GM12874 (cell line): ENCODE data around the gene LAPTM4A.

Source experiments
- TF ChIP-seq, protein P1 (sequence below): IDR thresholded peaks from 2 replicates; pipeline ENCODE4 v1.5.1; 2011; ENCODE audit warnings: low read depth, mild to moderate bottlenecking, control low read depth, low read length, moderate library complexity; ENCODE audit not compliant: insufficient read depth

LAPTM4A gene

DNA sequence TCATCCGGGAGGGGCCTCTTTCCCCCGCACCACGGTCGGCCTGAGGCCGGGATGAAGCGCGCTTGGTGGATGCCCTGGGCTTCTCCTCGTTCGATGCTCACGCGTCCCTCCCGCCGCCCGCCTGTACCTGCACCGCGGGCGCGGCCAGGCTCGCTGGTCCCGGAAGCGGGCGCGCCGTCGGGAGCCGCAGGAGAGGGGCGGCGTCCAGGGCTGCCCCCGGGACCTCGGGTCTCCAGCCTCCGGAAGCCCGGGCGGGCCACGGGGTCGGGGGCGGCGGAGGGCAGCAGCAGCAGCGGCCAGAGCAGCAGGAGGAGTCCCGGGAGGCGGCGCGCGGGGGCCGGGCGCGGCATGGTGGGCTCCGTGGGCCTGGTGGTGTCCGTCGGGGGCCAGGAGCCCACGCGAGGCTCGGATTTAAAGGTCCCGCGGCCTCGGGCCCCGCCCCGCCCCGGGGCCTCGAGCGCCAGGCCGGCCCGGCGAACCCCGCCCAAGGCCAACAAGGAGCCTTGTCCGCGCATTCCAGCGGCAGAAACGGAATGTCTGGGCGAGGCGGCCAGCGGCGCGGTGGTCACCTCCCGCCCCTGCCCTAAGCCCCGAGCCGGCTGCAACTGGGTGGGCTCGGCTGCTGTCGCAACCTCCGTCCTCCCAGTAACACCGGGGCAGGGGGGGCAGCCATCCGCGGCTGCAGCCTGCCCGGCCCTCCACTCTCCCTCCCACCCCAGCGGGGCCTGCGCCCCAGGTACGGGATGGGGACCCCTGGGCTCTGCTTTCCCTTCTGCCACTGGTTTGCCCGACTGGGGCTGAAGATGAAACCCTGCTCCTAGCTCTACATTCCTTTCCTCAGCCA is 38.9 kb downstream of the LAPTM4A start, which contains the start of gene MATN3:
Gene MATN3, minus strand, starts transcription at position 387 of the 844 bp plus-strand sequence. Its CDS starts 37 bp downstream, at position 350.
- TF ChIP-seq, protein P1, sequence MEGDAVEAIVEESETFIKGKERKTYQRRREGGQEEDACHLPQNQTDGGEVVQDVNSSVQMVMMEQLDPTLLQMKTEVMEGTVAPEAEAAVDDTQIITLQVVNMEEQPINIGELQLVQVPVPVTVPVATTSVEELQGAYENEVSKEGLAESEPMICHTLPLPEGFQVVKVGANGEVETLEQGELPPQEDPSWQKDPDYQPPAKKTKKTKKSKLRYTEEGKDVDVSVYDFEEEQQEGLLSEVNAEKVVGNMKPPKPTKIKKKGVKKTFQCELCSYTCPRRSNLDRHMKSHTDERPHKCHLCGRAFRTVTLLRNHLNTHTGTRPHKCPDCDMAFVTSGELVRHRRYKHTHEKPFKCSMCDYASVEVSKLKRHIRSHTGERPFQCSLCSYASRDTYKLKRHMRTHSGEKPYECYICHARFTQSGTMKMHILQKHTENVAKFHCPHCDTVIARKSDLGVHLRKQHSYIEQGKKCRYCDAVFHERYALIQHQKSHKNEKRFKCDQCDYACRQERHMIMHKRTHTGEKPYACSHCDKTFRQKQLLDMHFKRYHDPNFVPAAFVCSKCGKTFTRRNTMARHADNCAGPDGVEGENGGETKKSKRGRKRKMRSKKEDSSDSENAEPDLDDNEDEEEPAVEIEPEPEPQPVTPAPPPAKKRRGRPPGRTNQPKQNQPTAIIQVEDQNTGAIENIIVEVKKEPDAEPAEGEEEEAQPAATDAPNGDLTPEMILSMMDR, result no peak

DNA sequence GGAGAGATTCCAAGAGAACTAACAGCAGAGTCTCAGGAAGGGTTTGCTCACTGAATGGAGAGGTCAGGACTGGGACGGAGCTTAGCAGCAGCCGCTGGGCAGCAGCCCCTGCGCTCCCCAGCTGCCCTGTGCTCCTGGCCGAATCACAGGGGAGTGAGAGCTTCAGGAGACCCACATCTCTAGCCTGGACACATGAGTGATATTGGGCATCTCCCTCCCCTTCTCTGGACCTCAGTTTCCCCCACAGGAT is 39.5 kb downstream of the LAPTM4A start:
- TF ChIP-seq, protein P1, result no peak

DNA sequence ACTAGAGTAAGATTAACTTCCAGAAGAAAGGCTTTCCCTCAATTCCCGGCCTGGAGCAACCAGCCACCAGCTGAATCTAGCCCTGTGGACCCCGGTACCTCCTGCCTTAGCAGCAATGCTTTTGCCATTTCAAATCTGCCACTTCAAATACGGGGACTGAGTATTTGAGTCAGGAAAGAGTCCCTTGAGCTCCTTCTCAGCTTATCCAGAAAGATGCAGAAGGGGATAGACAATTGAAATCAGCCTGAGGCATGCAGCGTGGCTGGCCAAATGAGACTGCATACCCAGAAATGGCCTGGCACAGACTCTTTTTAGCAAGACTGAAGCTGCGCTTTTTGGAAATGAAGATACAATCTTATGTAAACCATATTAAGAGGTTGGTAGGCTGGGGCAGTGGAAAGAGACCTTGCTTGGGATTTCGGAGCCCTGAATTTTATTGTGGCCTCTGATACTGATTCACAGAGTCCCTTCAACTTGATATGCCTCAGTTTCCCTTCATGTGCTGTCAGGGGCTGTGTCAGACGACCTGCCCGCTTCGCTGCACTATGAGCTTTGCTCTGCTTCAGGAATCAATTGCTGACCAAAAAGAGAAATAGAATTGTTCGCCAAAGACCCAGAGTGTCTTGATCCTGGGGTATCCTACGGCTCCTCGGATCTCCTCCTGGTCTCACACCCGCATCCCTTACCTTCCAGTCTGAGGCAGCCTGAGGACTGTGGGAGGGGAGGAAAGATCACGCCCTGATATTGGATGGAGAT is 40.0 kb downstream of the LAPTM4A start:
- TF ChIP-seq, protein P1, result no peak

DNA sequence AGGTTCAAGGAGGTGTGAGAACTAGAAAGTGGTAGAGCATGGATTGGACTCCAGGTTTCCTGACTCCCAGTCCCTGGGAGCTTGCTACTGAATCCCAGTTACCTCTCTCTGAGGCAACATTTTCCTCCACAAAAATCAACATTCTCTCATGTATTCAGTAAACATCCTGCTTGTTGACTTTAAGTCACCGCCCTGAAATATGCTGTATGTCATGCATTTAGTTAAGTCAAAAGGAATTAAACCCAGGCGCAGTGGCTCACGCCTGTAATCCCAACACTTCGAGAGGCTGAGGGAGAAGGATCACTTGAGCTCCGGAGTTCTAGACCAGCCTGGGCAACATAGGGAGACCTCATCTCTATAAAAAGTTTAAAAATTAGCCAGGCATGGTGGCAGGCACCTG is 42.7 kb downstream of the LAPTM4A start:
- TF ChIP-seq, protein P1, result no peak

DNA sequence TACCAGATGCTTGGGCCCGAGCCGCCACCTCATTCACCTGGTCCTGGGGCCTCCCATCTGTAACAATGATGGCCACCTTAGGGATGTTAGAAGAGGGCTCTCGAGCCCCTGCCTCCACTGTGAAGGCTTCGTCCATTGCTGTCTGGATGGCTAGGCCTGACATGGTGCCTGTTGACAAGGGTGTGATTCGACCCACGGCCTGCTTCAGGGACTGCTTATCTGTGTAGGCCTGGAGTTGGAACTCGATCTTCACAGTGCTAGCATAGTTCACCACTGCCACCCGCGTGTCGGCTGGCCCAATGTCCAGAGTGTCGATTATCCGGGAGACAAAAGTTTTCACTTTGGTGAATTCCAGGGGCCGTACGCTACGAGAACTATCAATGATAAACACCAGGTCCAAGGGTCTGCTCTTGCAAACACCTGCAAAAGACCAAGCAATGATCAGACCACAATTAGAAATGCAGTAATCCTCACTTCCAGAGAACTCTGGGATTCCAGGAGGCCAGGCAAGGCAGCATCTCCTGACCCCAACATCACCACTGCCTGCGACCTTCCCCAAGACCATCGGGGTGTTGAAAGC is 45.4 kb downstream of the LAPTM4A start:
- TF ChIP-seq, protein P1, result no peak

DNA sequence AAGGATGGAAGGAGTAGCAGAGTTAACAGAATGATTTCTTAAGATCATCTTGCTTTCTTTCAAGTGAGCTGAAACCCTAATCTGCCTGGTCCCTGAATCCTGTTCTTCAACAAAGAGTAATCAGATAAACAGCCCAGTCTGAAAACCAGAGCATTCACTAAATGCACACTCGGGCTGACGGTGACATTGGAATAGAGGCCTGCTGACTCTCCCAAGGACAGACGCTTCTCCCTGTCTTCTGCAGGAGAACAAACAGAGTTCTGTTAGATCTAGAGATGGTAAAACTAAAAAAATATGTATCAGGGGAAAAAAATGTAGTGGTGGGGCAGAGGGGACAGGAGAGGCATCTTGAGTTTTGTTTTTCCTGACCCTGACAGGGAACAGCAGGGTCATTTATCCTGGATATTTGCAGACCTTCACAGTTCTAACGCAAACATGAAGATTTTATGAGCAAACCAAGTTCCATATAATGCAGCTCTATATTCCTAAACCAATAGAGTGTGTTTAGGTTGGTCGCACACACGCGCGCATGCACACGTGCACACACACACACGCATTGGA is 46.3 kb downstream of the LAPTM4A start:
- TF ChIP-seq, protein P1, result no peak

DNA sequence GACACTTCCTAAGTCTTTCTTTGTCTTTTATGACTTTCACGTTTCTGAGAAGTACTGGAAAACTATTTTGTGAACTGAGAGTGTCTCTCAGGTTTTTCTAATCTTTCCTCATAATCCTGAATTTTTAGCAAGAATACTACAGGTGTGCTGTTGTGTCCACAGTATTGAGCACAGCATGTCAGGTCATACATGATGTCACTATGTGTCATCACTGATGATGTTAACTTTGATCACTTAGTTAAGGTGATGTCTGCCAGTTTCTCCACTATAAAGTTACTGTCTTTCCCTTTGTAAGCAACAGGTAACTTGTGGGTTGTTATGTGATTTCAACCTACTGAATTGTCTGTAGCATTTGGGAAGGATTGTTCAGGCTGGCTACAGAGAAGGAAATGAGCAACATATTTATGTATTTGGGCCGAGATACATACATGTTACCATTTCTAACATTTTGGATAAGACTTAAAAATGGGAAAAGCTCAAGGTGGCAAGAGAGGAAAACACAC is 50.0 kb downstream of the LAPTM4A start:
- TF ChIP-seq, protein P1, result no peak
